ENCODE measurements around the gene MAGEA11. TPM values are rescaled to one million over a fixed set of nuclear protein-coding genes. Genes with fewer than 3 reads are reported as not detected.
"Not testable (repeated sequence)": the region's sequence is repeated elsewhere in the genome, so short reads cannot be mapped to it uniquely, and the experiment has no call there.

Gene MAGEA11
- total and polyA plus RNA-seq, 4 donors, result not detected

GRCh38 chrX:149687991-149688390, 23.9 kb upstream of the MAGEA11 start:
- DNase-seq (ENCODE audit: low read depth in 4 of 6, low spot score in 6 of 6), result no peak
- H3K9me3 ChIP-seq (ENCODE audit: control insufficient read depth, insufficient read depth, low read length), result no peaks in the 10 kb centered on the region
- no peaks in the 10 kb centered on the region for H3K27me3 ChIP-seq (ENCODE audit: control insufficient read depth, insufficient read depth, low read length)
- H3K4me1 ChIP-seq (ENCODE audit: control insufficient read depth, insufficient read depth, low read length), result no peaks in the 10 kb centered on the region
- no peak overlapping the region for H3K27ac ChIP-seq (ENCODE audit: low read depth, low read length)
- no peak overlapping the region for H3K4me3 ChIP-seq (ENCODE audit: low read depth, low read length)
- no peaks in the 10 kb centered on the region for H3K36me3 ChIP-seq (ENCODE audit: control insufficient read depth, insufficient read depth, low read length)

GRCh38 chrX:149688552-149688951, 23.3 kb upstream of the MAGEA11 start:
- H3K27ac ChIP-seq (ENCODE audit: low read depth, low read length), result no peak overlapping the region
- WGBS (ENCODE audit: insufficient coverage), result no CpG with 5 or more reads among the region's 1 CpG
- H3K4me1 ChIP-seq (ENCODE audit: control insufficient read depth, insufficient read depth, low read length), result no peaks in the 10 kb centered on the region
- H3K36me3 ChIP-seq (ENCODE audit: control insufficient read depth, insufficient read depth, low read length), result no peaks in the 10 kb centered on the region
- H3K27me3 ChIP-seq (ENCODE audit: control insufficient read depth, insufficient read depth, low read length), result no peaks in the 10 kb centered on the region
- DNase-seq (ENCODE audit: low read depth in 4 of 6, low spot score in 6 of 6), result no peak
- H3K9me3 ChIP-seq (ENCODE audit: control insufficient read depth, insufficient read depth, low read length), result no peaks in the 10 kb centered on the region
- H3K4me3 ChIP-seq (ENCODE audit: low read depth, low read length), result no peak overlapping the region

GRCh38 chrX:149691794-149692193, 20.1 kb upstream of the MAGEA11 start:
- Histone ChIP-seq H3K4me3 (ENCODE audit: low read depth, low read length) (no peak overlapping the region), H3K27ac (ENCODE audit: low read depth, low read length) (no peak overlapping the region), H3K27me3 (ENCODE audit: control insufficient read depth, insufficient read depth, low read length) (no peaks in the 10 kb centered on the region), H3K4me1 (ENCODE audit: control insufficient read depth, insufficient read depth, low read length) (no peaks in the 10 kb centered on the region), H3K9me3 (ENCODE audit: control insufficient read depth, insufficient read depth, low read length) (no peaks in the 10 kb centered on the region), H3K36me3 (ENCODE audit: control insufficient read depth, insufficient read depth, low read length) (no peaks in the 10 kb centered on the region)
- DNase-seq (ENCODE audit: low read depth in 4 of 6, low spot score in 6 of 6), result no peak
- no CpG with 5 or more reads among the region's 1 CpG for WGBS (ENCODE audit: insufficient coverage)

- not testable (repeated sequence) for H3K4me3 ChIP-seq (ENCODE audit: low read depth, low read length); DNase-seq (ENCODE audit: low read depth in 4 of 6, low spot score in 6 of 6); H3K27me3 ChIP-seq (ENCODE audit: control insufficient read depth, insufficient read depth, low read length); H3K27ac ChIP-seq (ENCODE audit: low read depth, low read length); H3K36me3 ChIP-seq (ENCODE audit: control insufficient read depth, insufficient read depth, low read length); H3K4me1 ChIP-seq (ENCODE audit: control insufficient read depth, insufficient read depth, low read length); H3K9me3 ChIP-seq (ENCODE audit: control insufficient read depth, insufficient read depth, low read length)
- WGBS (ENCODE audit: insufficient coverage), result no CpG with 5 or more reads among the region's 6 CpGs
These were observed 19.1 kb upstream of the MAGEA11 start for GRCh38 chrX:149692686-149693272.

- 100% methylated on average over 1 of the region's 2 CpGs for WGBS (ENCODE audit: insufficient coverage)
- H3K4me3 ChIP-seq (ENCODE audit: low read depth, low read length), result no peak overlapping the region
- H3K36me3 ChIP-seq (ENCODE audit: control insufficient read depth, insufficient read depth, low read length), result no peaks in the 10 kb centered on the region
These were observed 12.1 kb upstream of the MAGEA11 start for GRCh38 chrX:149699761-149700160.

GRCh38 chrX:149704664-149705063, 7.2 kb upstream of the MAGEA11 start:
- WGBS (ENCODE audit: insufficient coverage), result 85% methylated on average over 5 of the region's 5 CpGs
- Histone ChIP-seq H3K4me3 (ENCODE audit: low read depth, low read length) (no peak overlapping the region), H3K36me3 (ENCODE audit: control insufficient read depth, insufficient read depth, low read length) (no peaks in the 10 kb centered on the region)

More at GRCh38 chrX:149699761-149700160, 12.1 kb upstream of the MAGEA11 start:
- H3K9me3 ChIP-seq (ENCODE audit: control insufficient read depth, insufficient read depth, low read length), result peaks cover 1% of the 10 kb centered on the region
- H3K4me1 ChIP-seq (ENCODE audit: control insufficient read depth, insufficient read depth, low read length), result no peaks in the 10 kb centered on the region
- no peak overlapping the region for H3K27ac ChIP-seq (ENCODE audit: low read depth, low read length)
- no peak for DNase-seq (ENCODE audit: low read depth in 4 of 6, low spot score in 6 of 6)
- no peaks in the 10 kb centered on the region for H3K27me3 ChIP-seq (ENCODE audit: control insufficient read depth, insufficient read depth, low read length)

GRCh38 chrX:149707147-149707901, 4.5 kb upstream of the MAGEA11 start:
- no peaks in the 10 kb centered on the region for H3K27me3 ChIP-seq (ENCODE audit: control insufficient read depth, insufficient read depth, low read length)
- 63% methylated on average over 1 of the region's 2 CpGs for WGBS (ENCODE audit: insufficient coverage)
- no peaks in the 10 kb centered on the region for H3K4me1 ChIP-seq (ENCODE audit: control insufficient read depth, insufficient read depth, low read length)
- peaks cover 1% of the 10 kb centered on the region for H3K9me3 ChIP-seq (ENCODE audit: control insufficient read depth, insufficient read depth, low read length)
- H3K36me3 ChIP-seq (ENCODE audit: control insufficient read depth, insufficient read depth, low read length), result no peaks in the 10 kb centered on the region
- no peak overlapping the region for H3K4me3 ChIP-seq (ENCODE audit: low read depth, low read length)
- DNase-seq (ENCODE audit: low read depth in 4 of 6, low spot score in 6 of 6), result no peak
- no peak overlapping the region for H3K27ac ChIP-seq (ENCODE audit: low read depth, low read length)

More at GRCh38 chrX:149704664-149705063, 7.2 kb upstream of the MAGEA11 start:
- Histone ChIP-seq H3K27ac (ENCODE audit: low read depth, low read length) (no peak overlapping the region), H3K4me1 (ENCODE audit: control insufficient read depth, insufficient read depth, low read length) (no peaks in the 10 kb centered on the region), H3K27me3 (ENCODE audit: control insufficient read depth, insufficient read depth, low read length) (no peaks in the 10 kb centered on the region), H3K9me3 (ENCODE audit: control insufficient read depth, insufficient read depth, low read length) (peaks cover 1% of the 10 kb centered on the region)
- no peak for DNase-seq (ENCODE audit: low read depth in 4 of 6, low spot score in 6 of 6)

- no peak overlapping the region for H3K27ac ChIP-seq (ENCODE audit: low read depth, low read length)
- no peaks in the 10 kb centered on the region for H3K4me1 ChIP-seq (ENCODE audit: control insufficient read depth, insufficient read depth, low read length)
- no peak overlapping the region for H3K4me3 ChIP-seq (ENCODE audit: low read depth, low read length)
- H3K36me3 ChIP-seq (ENCODE audit: control insufficient read depth, insufficient read depth, low read length), result no peaks in the 10 kb centered on the region
- no peaks in the 10 kb centered on the region for H3K9me3 ChIP-seq (ENCODE audit: control insufficient read depth, insufficient read depth, low read length)
- 88% methylated on average over 5 of the region's 5 CpGs for WGBS (ENCODE audit: insufficient coverage)
- no peaks in the 10 kb centered on the region for H3K27me3 ChIP-seq (ENCODE audit: control insufficient read depth, insufficient read depth, low read length)
- DNase-seq (ENCODE audit: low read depth in 4 of 6, low spot score in 6 of 6), result no peak
These were observed 971 bp downstream of the MAGEA11 start for GRCh38 chrX:149712831-149713230.

GRCh38 chrX:149713279-149714050, 1.6 kb downstream of the MAGEA11 start:
- H3K27me3 ChIP-seq (ENCODE audit: control insufficient read depth, insufficient read depth, low read length), result no peaks in the 10 kb centered on the region
- H3K4me1 ChIP-seq (ENCODE audit: control insufficient read depth, insufficient read depth, low read length), result no peaks in the 10 kb centered on the region
- no peaks in the 10 kb centered on the region for H3K36me3 ChIP-seq (ENCODE audit: control insufficient read depth, insufficient read depth, low read length)
- H3K9me3 ChIP-seq (ENCODE audit: control insufficient read depth, insufficient read depth, low read length), result no peaks in the 10 kb centered on the region
- no peak overlapping the region for H3K4me3 ChIP-seq (ENCODE audit: low read depth, low read length)
- 52% methylated on average over 4 of the region's 5 CpGs for WGBS (ENCODE audit: insufficient coverage)
- no peak overlapping the region for H3K27ac ChIP-seq (ENCODE audit: low read depth, low read length)
- no peak for DNase-seq (ENCODE audit: low read depth in 4 of 6, low spot score in 6 of 6)
